WTC11 (cell line): Measurements from ENCODE around the gene MLN. TPM values are rescaled to one million over a fixed set of nuclear protein-coding genes. Genes with fewer than 3 reads are reported as not detected.
A peak's percentile ranks its signal among the peaks of the same experiment; 100 is the strongest.

ENCODE experiments used
- ATAC-seq: fragments of 200-7000 bp; cut with Tn5 transposase; 2 replicates; pipeline ENCODE4 v1.10.0; 2021; ENCODE audit warnings: mild to moderate bottlenecking, moderate library complexity
- CTCF ChIA-PET: fragments of 300-600 bp; sonication (Branson Sonifier 250); formaldehyde crosslinking; loops from one replicate; lab custom pipeline; 2021; ENCODE audit warnings: antibody characterized with exemption; lab: Charles Lee
- POLR2A ChIA-PET: fragments of 350-600 bp; sonication (Branson Sonifier 250); formaldehyde crosslinking; loops from one replicate; lab custom pipeline; 2021; ENCODE audit warnings: antibody characterized with exemption; lab: Charles Lee
- DNase-seq: peaks from one replicate; pipeline ENCODE4 v3.0.0; 2021; ENCODE audit warnings: low spot score
- H3K27ac Mint-ChIP-seq: 2 replicates; pipeline ENCODE4 v1.8.0; 2021; ENCODE audit warnings: mixed read lengths
- H3K27me3 Mint-ChIP-seq: 2 replicates; pipeline ENCODE4 v1.8.0; 2021; ENCODE audit warnings: low read depth, mild to moderate bottlenecking, moderate library complexity, mixed read lengths
- H3K36me3 Mint-ChIP-seq: 2 replicates; pipeline ENCODE4 v1.8.0; 2021; ENCODE audit warnings: mixed read lengths
- H3K4me1 Mint-ChIP-seq: 2 replicates; pipeline ENCODE4 v1.8.0; 2022; ENCODE audit warnings: mixed read lengths
- H3K4me3 Mint-ChIP-seq: 2 replicates; pipeline ENCODE4 v1.8.0; 2021; ENCODE audit warnings: mild to moderate bottlenecking, moderate library complexity, mixed read lengths
- H3K9me3 Mint-ChIP-seq: 2 replicates; pipeline ENCODE4 v1.8.0; 2021; ENCODE audit warnings: mixed read lengths
- AR ChIP-seq: fragments of 250-450 bp; sonication (Bioruptor Pico); IDR thresholded peaks from 2 replicates; pipeline ENCODE4 v1.9.0; 2021; ENCODE audit warnings: mild to moderate bottlenecking
- CBFB ChIP-seq: sonication (generic); formaldehyde crosslinking; IDR thresholded peaks from 2 replicates; pipeline ENCODE4 v1.8.1; 2022; ENCODE audit warnings: mild to moderate bottlenecking, low read depth, missing genetic modification reagents
- CREM ChIP-seq: sonication (generic); formaldehyde crosslinking; IDR thresholded peaks from 2 replicates; pipeline ENCODE4 v1.8.1; 2022; ENCODE audit warnings: mild to moderate bottlenecking, missing genetic modification reagents, moderate library complexity
- CTCF ChIP-seq: fragments of 200-600 bp; IDR thresholded peaks from 2 replicates; pipeline ENCODE4 v1.8.0; 2022; ENCODE audit warnings: antibody characterized with exemption
- E2F4 ChIP-seq: sonication (generic); formaldehyde crosslinking; IDR thresholded peaks from 2 replicates; pipeline ENCODE4 v1.8.1; 2022; ENCODE audit warnings: low read depth, mild to moderate bottlenecking, moderate library complexity, missing genetic modification reagents, borderline replicate concordance
- FOXJ3 ChIP-seq: sonication (generic); formaldehyde crosslinking; IDR thresholded peaks from 2 replicates; pipeline ENCODE4 v1.9.0; 2021; ENCODE audit warnings: missing genetic modification reagents, mild to moderate bottlenecking, borderline replicate concordance
- GABPB1 ChIP-seq: sonication (generic); formaldehyde crosslinking; IDR thresholded peaks from 2 replicates; pipeline ENCODE4 v1.8.1; 2023; ENCODE audit warnings: mild to moderate bottlenecking, missing genetic modification reagents
- JAZF1 ChIP-seq: fragments of 250-450 bp; sonication (Bioruptor Pico); IDR thresholded peaks from 2 replicates; pipeline ENCODE4 v1.9.0; 2021; ENCODE audit warnings: moderate library complexity, mild to moderate bottlenecking, inconsistent platforms
- MAX ChIP-seq: sonication (generic); formaldehyde crosslinking; IDR thresholded peaks from 2 replicates; pipeline ENCODE4 v1.8.0; 2022; ENCODE audit warnings: mild to moderate bottlenecking, missing genetic modification reagents
- NFATC4 ChIP-seq: fragments of 250-450 bp; sonication (Bioruptor Pico); IDR thresholded peaks from 2 replicates; pipeline ENCODE4 v1.9.0; 2021; ENCODE audit warnings: mild to moderate bottlenecking
- RELA ChIP-seq: sonication (generic); formaldehyde crosslinking; IDR thresholded peaks from 2 replicates; pipeline ENCODE4 v1.8.1; 2022; ENCODE audit warnings: missing genetic modification reagents, mild to moderate bottlenecking, borderline replicate concordance
- SMAD3 ChIP-seq: sonication (generic); formaldehyde crosslinking; IDR thresholded peaks from 2 replicates; pipeline ENCODE4 v1.8.0; 2022; ENCODE audit warnings: missing genetic modification reagents, mild to moderate bottlenecking, borderline replicate concordance
- SMAD4 ChIP-seq: sonication (generic); formaldehyde crosslinking; IDR thresholded peaks from 2 replicates; pipeline ENCODE4 v1.8.0; 2022; ENCODE audit warnings: mild to moderate bottlenecking, missing genetic modification reagents
- SP1 ChIP-seq: sonication (generic); formaldehyde crosslinking; conservative IDR thresholded peaks from 2 replicates; pipeline ENCODE4 v1.8.1; 2022; ENCODE audit warnings: missing genetic modification reagents
- TCF7 ChIP-seq: sonication (generic); formaldehyde crosslinking; IDR thresholded peaks from 2 replicates; pipeline ENCODE4 v1.8.0; 2022; ENCODE audit warnings: mild to moderate bottlenecking, low read depth, missing genetic modification reagents, moderate library complexity
- TEAD1 ChIP-seq: sonication (generic); formaldehyde crosslinking; IDR thresholded peaks from 2 replicates; pipeline ENCODE4 v1.8.0; 2022; ENCODE audit warnings: mild to moderate bottlenecking, missing genetic modification reagents
- TEAD4 ChIP-seq: sonication (generic); formaldehyde crosslinking; IDR thresholded peaks from 2 replicates; pipeline ENCODE4 v1.8.0; 2022; ENCODE audit warnings: mild to moderate bottlenecking, missing genetic modification reagents
- ZNF138 ChIP-seq: sonication (generic); formaldehyde crosslinking; conservative IDR thresholded peaks from 2 replicates; pipeline ENCODE4 v1.8.1; 2022; ENCODE audit warnings: mild to moderate bottlenecking, moderate library complexity, missing genetic modification reagents
- ZNF263 ChIP-seq: sonication (generic); formaldehyde crosslinking; IDR thresholded peaks from 2 replicates; pipeline ENCODE4 v1.8.1; 2022; ENCODE audit warnings: low read depth, mild to moderate bottlenecking, moderate library complexity, missing genetic modification reagents
- total RNA-seq: library from RNA; stranded (reverse); gene quantifications from 3 replicates; pipeline ENCODE4 v1.2.3, GENCODE V29; 2021

The MLN gene
- total RNA-seq, 1 experiment from 2014 or later = not detected

DNA sequence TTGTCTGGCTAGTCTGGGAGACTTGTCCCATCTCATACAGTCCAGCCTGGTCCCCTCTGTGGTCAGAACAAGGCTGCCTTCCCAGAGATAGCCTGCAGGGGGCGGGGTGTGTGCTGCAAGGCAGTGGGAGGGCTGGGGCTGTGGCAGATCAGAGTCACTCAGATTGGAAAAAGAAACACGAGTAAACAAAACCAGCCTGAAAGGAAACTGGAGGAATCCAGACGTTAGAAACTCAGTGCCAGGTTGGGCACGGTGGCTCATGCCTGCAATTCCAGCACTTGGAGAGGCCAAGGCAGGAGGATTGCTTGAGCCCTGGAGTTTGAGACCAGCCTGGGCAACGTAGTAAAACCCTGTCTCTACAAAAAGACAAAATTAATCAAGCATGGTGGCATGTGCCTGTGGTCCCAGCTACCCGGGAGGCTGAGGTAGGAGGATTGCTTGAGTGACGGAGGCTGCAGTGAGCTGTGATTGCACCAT, 35.1 kb downstream of the MLN start:
- Mint-ChIP-seq H3K36me3 (peaks cover 15% of the 10 kb centered on the region), H3K27ac (peak overlapping the region; percentile 45; the same call in 1 of the 2 replicates), H3K4me3 (no peak overlapping the region), H3K9me3 (peaks cover 10% of the 10 kb centered on the region), H3K27me3 (no peaks in the 10 kb centered on the region; the same call in 1 of the 2 replicates), H3K4me1 (peaks cover 32% of the 10 kb centered on the region)
- peak; percentile 92 for DNase-seq
- ATAC-seq = peak; percentile 61
- ChIA-PET POLR2A (interaction anchor here (1.0 kb wide), 1 partner anchor 25 kb away, joined by 3 read pairs; no protein-coding TSS in a partner anchor), CTCF (interaction anchor here (0.6 to 6.2 kb wide), 15 partner anchors 12 to 386 kb away, joined by 3 to 86 read pairs (median 29); partner anchors contain the start of genes IP6K3, LEMD2 and UQCC2)
- no peak for TF ChIP-seq NFATC4
- peak; percentile 92 for TF ChIP-seq CTCF
- TF ChIP-seq JAZF1 (CRISPR knock-in tag) = no peak

GRCh38 chr6:33766921-33767907, 36.6 kb downstream of the MLN start:
- ATAC-seq (no peak), DNase-seq (no peak)
- Mint-ChIP-seq H3K27me3 (no peaks in the 10 kb centered on the region; the same call in 1 of the 2 replicates), H3K27ac (no peak overlapping the region), H3K4me3 (no peak overlapping the region), H3K4me1 (peaks cover 23% of the 10 kb centered on the region), H3K36me3 (peaks cover 4% of the 10 kb centered on the region), H3K9me3 (peaks cover 10% of the 10 kb centered on the region)
- TF ChIP-seq GABPB1 (CRISPR knock-in tag) (no peak), SP1 (CRISPR knock-in tag) (no peak), TEAD1 (CRISPR knock-in tag) (no peak), CBFB (CRISPR knock-in tag) (no peak), MAX (no peak)
- CTCF ChIA-PET = interaction anchor here (0.6 to 6.2 kb wide), 6 partner anchors 14 to 169 kb away, joined by 3 to 86 read pairs (median 5); partner anchors contain the start of gene UQCC2
- POLR2A ChIA-PET = no interaction called here

DNA sequence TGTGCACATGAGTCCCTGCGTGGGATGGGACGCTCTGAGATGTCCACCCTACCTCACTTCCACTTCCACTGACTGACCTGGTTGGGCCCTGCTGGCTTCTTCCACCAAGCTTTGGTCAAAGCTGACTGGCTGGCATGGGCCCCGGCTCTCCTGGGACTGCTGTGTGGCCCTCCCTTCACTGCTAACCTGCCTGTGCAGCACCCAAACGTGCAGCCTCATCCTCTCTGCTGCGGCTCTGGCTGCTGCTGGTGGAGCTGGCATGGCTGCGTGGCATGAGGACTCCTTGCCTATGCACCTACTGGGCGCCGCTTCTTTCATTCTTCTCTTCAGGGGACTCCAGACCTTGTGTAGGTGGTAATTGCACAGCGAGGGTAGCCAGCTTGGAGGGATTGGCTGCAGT, 38.4 kb downstream of the MLN start:
- ChIA-PET POLR2A (no interaction called here), CTCF (no interaction called here)

GRCh38 chr6:33764036-33764435, 39.8 kb downstream of the MLN start:
- ATAC-seq = no peak
- ChIA-PET CTCF (no interaction called here), POLR2A (no interaction called here)
- no peak for DNase-seq
- Mint-ChIP-seq H3K9me3 (peaks cover 10% of the 10 kb centered on the region), H3K4me1 (no peaks in the 10 kb centered on the region; the same call in 1 of the 2 replicates), H3K27me3 (no peaks in the 10 kb centered on the region; the same call in 1 of the 2 replicates), H3K36me3 (no peaks in the 10 kb centered on the region), H3K27ac (no peak overlapping the region), H3K4me3 (no peak overlapping the region)
- TF ChIP-seq ZNF263 (no peak), SMAD4 (CRISPR knock-in tag) (no peak), RELA (no peak), SMAD3 (CRISPR knock-in tag) (no peak), TEAD4 (CRISPR knock-in tag) (no peak), FOXJ3 (CRISPR knock-in tag) (no peak), CREM (CRISPR knock-in tag) (no peak), AR (CRISPR knock-in tag) (no peak)

More for the DNA sequence above, 38.4 kb downstream of the MLN start:
- TF ChIP-seq TCF7 (CRISPR knock-in tag) = no peak
- no peak for TF ChIP-seq ZNF138 (CRISPR knock-in tag)
- TF ChIP-seq E2F4 (CRISPR knock-in tag) = no peak
- no peaks in the 10 kb centered on the region for H3K36me3 Mint-ChIP-seq
- ATAC-seq (no peak), DNase-seq (no peak)
- no peaks in the 10 kb centered on the region; the same call in 1 of the 2 replicates for H3K27me3 Mint-ChIP-seq
- H3K4me3 Mint-ChIP-seq = no peak overlapping the region
- peaks cover 9% of the 10 kb centered on the region for H3K4me1 Mint-ChIP-seq
- H3K9me3 Mint-ChIP-seq = peaks cover 10% of the 10 kb centered on the region
- no peak overlapping the region; the same call in 1 of the 2 replicates for H3K27ac Mint-ChIP-seq
